ENCODE measurements around the gene AGPAT3. TPM values are rescaled to one million over a fixed set of nuclear protein-coding genes. Genes with fewer than 3 reads are reported as not detected.

The AGPAT3 gene
- polyA plus RNA-seq, 6 donors from 2014 or later: 6.4 to 11.9 (median 8.1) TPM

GRCh38 chr21:44018813-44019567 lies 154.0 kb downstream of the AGPAT3 start:
- no peaks in the 10 kb centered on the region for H3K27me3 Mint-ChIP-seq
- peak overlapping the region; percentile 28 to 90 (median 59) for H3K27ac Mint-ChIP-seq
- DNase-seq (no peak), ATAC-seq (ENCODE audit: low read depth in 2 of 2) (no peak)
- H3K4me1 Mint-ChIP-seq: peaks cover 48 to 97% (median 78%) of the 10 kb centered on the region in 3 donors
- no peaks in the 10 kb centered on the region for H3K9me3 Mint-ChIP-seq
- H3K4me3 Mint-ChIP-seq: peak overlapping the region in 5 of 8 donors; percentile 15 to 64 (median 41)
- H3K36me3 Mint-ChIP-seq: no peaks in the 10 kb centered on the region

GRCh38 chr21:44019568-44019958 lies 154.5 kb downstream of the AGPAT3 start:
- Mint-ChIP-seq H3K4me1 (peaks cover 49 to 96% (median 77%) of the 10 kb centered on the region in 3 donors), H3K9me3 (no peaks in the 10 kb centered on the region), H3K27me3 (no peaks in the 10 kb centered on the region), H3K36me3 (no peaks in the 10 kb centered on the region), H3K27ac (peak overlapping the region; percentile 28 to 85 (median 59)), H3K4me3 (peak overlapping the region in 3 of 8 donors; percentile 6 to 41 (median 15))
- no peak for ATAC-seq (ENCODE audit: low read depth in 2 of 2)
- DNase-seq: no peak

GRCh38 chr21:44020551-44020950 lies 155.5 kb downstream of the AGPAT3 start:
- H3K36me3 Mint-ChIP-seq: no peaks in the 10 kb centered on the region
- H3K4me1 Mint-ChIP-seq: peaks cover 57 to 95% (median 83%) of the 10 kb centered on the region in 3 donors
- ATAC-seq (ENCODE audit: low read depth in 2 of 2) (no peak), DNase-seq (no peak)
- H3K27ac Mint-ChIP-seq: peak overlapping the region in 2 of 6 donors; percentile 71 to 74
- no peaks in the 10 kb centered on the region for H3K9me3 Mint-ChIP-seq
- H3K27me3 Mint-ChIP-seq: no peaks in the 10 kb centered on the region
- H3K4me3 Mint-ChIP-seq: peak overlapping the region in 1 of 8 donors; percentile 35

- no peaks in the 10 kb centered on the region for H3K36me3 Mint-ChIP-seq
These were observed 156.0 kb downstream of the AGPAT3 start for GRCh38 chr21:44021064-44021463.

GRCh38 chr21:44024257-44024656 lies 159.2 kb downstream of the AGPAT3 start:
- peak overlapping the region in 1 of 8 donors; percentile 13 for H3K4me3 Mint-ChIP-seq

More at GRCh38 chr21:44021064-44021463, 156.0 kb downstream of the AGPAT3 start:
- no peak for ATAC-seq (ENCODE audit: low read depth in 2 of 2)
- peak overlapping the region in 5 of 6 donors; percentile 39 to 89 (median 71) for H3K27ac Mint-ChIP-seq
- H3K9me3 Mint-ChIP-seq: no peaks in the 10 kb centered on the region
- H3K4me3 Mint-ChIP-seq: no peak overlapping the region
- DNase-seq: no peak
- peaks cover 58 to 95% (median 83%) of the 10 kb centered on the region in 3 donors for H3K4me1 Mint-ChIP-seq
- H3K27me3 Mint-ChIP-seq: no peaks in the 10 kb centered on the region

GRCh38 chr21:44024887-44025353 lies 159.9 kb downstream of the AGPAT3 start:
- peaks cover 0 to 2% (median 0%) of the 10 kb centered on the region in 7 donors for H3K9me3 Mint-ChIP-seq
- peaks cover 0 to 8% of the 10 kb centered on the region in 2 donors for H3K36me3 Mint-ChIP-seq
- no peak for DNase-seq
- no peaks in the 10 kb centered on the region for H3K27me3 Mint-ChIP-seq
- peak in 1 of 2 donors; percentile 15 for ATAC-seq (ENCODE audit: low read depth in 2 of 2)
- peaks cover 54 to 94% (median 86%) of the 10 kb centered on the region in 3 donors for H3K4me1 Mint-ChIP-seq
- peak overlapping the region in 4 of 6 donors; percentile 17 to 89 (median 64) for H3K27ac Mint-ChIP-seq
- H3K4me3 Mint-ChIP-seq: peak overlapping the region in 4 of 8 donors; percentile 9 to 65 (median 46)

More at GRCh38 chr21:44024257-44024656, 159.2 kb downstream of the AGPAT3 start:
- no peak for ATAC-seq (ENCODE audit: low read depth in 2 of 2)
- peaks cover 56 to 94% (median 86%) of the 10 kb centered on the region in 3 donors for H3K4me1 Mint-ChIP-seq
- no peak for DNase-seq
- peaks cover 0 to 8% of the 10 kb centered on the region in 2 donors for H3K36me3 Mint-ChIP-seq
- no peaks in the 10 kb centered on the region for H3K27me3 Mint-ChIP-seq
- peaks cover 0 to 2% (median 0%) of the 10 kb centered on the region in 7 donors for H3K9me3 Mint-ChIP-seq
- no peak overlapping the region for H3K27ac Mint-ChIP-seq

GRCh38 chr21:44027607-44028286 lies 162.7 kb downstream of the AGPAT3 start:
- Mint-ChIP-seq H3K27me3 (no peaks in the 10 kb centered on the region), H3K4me3 (peak overlapping the region in 1 of 8 donors; percentile 36), H3K9me3 (peaks cover 0 to 2% (median 0%) of the 10 kb centered on the region in 7 donors), H3K4me1 (peaks cover 47 to 87% (median 80%) of the 10 kb centered on the region in 3 donors), H3K36me3 (peaks cover 3 to 10% of the 10 kb centered on the region in 2 donors), H3K27ac (peak overlapping the region in 1 of 6 donors; percentile 45)
- no peak for DNase-seq
- no peak for ATAC-seq (ENCODE audit: low read depth in 2 of 2)

GRCh38 chr21:44028287-44028659 lies 163.2 kb downstream of the AGPAT3 start:
- peaks cover 8 to 15% of the 10 kb centered on the region in 2 donors for H3K36me3 Mint-ChIP-seq
- no peak for ATAC-seq (ENCODE audit: low read depth in 2 of 2)
- H3K27me3 Mint-ChIP-seq: no peaks in the 10 kb centered on the region
- peak overlapping the region in 3 of 6 donors; percentile 36 to 47 (median 45) for H3K27ac Mint-ChIP-seq
- peak overlapping the region in 1 of 8 donors; percentile 36 for H3K4me3 Mint-ChIP-seq
- no peak for DNase-seq
- H3K9me3 Mint-ChIP-seq: peaks cover 0 to 2% (median 0%) of the 10 kb centered on the region in 7 donors
- peaks cover 47 to 82% (median 75%) of the 10 kb centered on the region in 3 donors for H3K4me1 Mint-ChIP-seq

GRCh38 chr21:44029460-44030087 lies 164.6 kb downstream of the AGPAT3 start:
- H3K4me3 Mint-ChIP-seq: no peak overlapping the region
- H3K27ac Mint-ChIP-seq: peak overlapping the region in 1 of 6 donors; percentile 81
- DNase-seq: no peak
- no peaks in the 10 kb centered on the region for H3K27me3 Mint-ChIP-seq
- peaks cover 0 to 2% (median 0%) of the 10 kb centered on the region in 7 donors for H3K9me3 Mint-ChIP-seq
- H3K4me1 Mint-ChIP-seq: peaks cover 47 to 71% (median 67%) of the 10 kb centered on the region in 3 donors
- H3K36me3 Mint-ChIP-seq: peaks cover 9 to 24% of the 10 kb centered on the region in 2 donors
- no peak for ATAC-seq (ENCODE audit: low read depth in 2 of 2)

GRCh38 chr21:44035244-44035643 lies 170.2 kb downstream of the AGPAT3 start:
- no peaks in the 10 kb centered on the region for H3K27me3 Mint-ChIP-seq
- H3K4me3 Mint-ChIP-seq: no peak overlapping the region
- peaks cover 14 to 23% (median 21%) of the 10 kb centered on the region in 3 donors for H3K4me1 Mint-ChIP-seq
- H3K9me3 Mint-ChIP-seq: no peaks in the 10 kb centered on the region
- DNase-seq: no peak
- H3K36me3 Mint-ChIP-seq: peaks cover 20 to 38% of the 10 kb centered on the region in 2 donors
- ATAC-seq (ENCODE audit: low read depth in 2 of 2): no peak
- H3K27ac Mint-ChIP-seq: peak overlapping the region in 1 of 6 donors; percentile 29
